Activated B cell treated with CpG ODN at 0.5 μM for 24 hours (primary cell): ENCODE measurements around the gene BAHCC1. TPM values are rescaled to one million over a fixed set of nuclear protein-coding genes. Genes with fewer than 3 reads are reported as not detected.

ENCODE experiments used
- ATAC-seq: fragments of 200-7000 bp; cut with Tn5 transposase; one replicate; pipeline ENCODE4 v1.10.0; 2021; ENCODE audit warnings: low read depth, mild to moderate bottlenecking, moderate library complexity
- CTCF ChIA-PET: fragments of 350-600 bp; sonication (Branson Sonifier 250); formaldehyde crosslinking; loops from one replicate; lab custom pipeline; 2021; ENCODE audit warnings: antibody characterized with exemption; lab: Charles Lee
- POLR2A ChIA-PET: fragments of 350-600 bp; sonication (Branson Sonifier 250); formaldehyde crosslinking; loops from one replicate; lab custom pipeline; 2021; ENCODE audit warnings: antibody characterized with exemption; lab: Charles Lee
- DNase-seq: peaks from one replicate; pipeline ENCODE4 v3.0.0; 2022
- H3K27ac Mint-ChIP-seq: one replicate; pipeline ENCODE4 v1.8.0; 2020; ENCODE audit warnings: mixed read lengths
- H3K27me3 Mint-ChIP-seq: one replicate; pipeline ENCODE4 v1.8.0; 2021; ENCODE audit warnings: mixed read lengths
- H3K36me3 Mint-ChIP-seq: one replicate; pipeline ENCODE4 v1.8.0; 2021; ENCODE audit warnings: low read depth, mixed read lengths
- H3K4me1 Mint-ChIP-seq: one replicate; pipeline ENCODE4 v1.8.0; 2021; ENCODE audit warnings: mixed read lengths
- H3K4me3 Mint-ChIP-seq: one replicate; pipeline ENCODE4 v1.8.0; 2020; ENCODE audit warnings: mild to moderate bottlenecking, mixed read lengths
- H3K9me3 Mint-ChIP-seq: one replicate; pipeline ENCODE4 v1.8.0; 2020; ENCODE audit warnings: mixed read lengths
- intact Hi-C: fragments of 100-400 bp; cut with micrococcal nuclease; formaldehyde crosslinking; loops from one replicate; pipeline ENCODE4 v1.15.1; 2024
- total RNA-seq: library from RNA; stranded (reverse); gene quantifications from 2 replicates; pipeline ENCODE4 v1.2.3, GENCODE V29; 2022
- TF ChIP-seq, protein P1 (sequence below): fragments of 200-600 bp; IDR thresholded peaks from one replicate; pipeline ENCODE4 v1.8.0; 2022; ENCODE audit warnings: antibody characterized with exemption, mild to moderate bottlenecking

The BAHCC1 gene
- total RNA-seq, 1 donor from 2014 or later: 0.13 TPM

DNA sequence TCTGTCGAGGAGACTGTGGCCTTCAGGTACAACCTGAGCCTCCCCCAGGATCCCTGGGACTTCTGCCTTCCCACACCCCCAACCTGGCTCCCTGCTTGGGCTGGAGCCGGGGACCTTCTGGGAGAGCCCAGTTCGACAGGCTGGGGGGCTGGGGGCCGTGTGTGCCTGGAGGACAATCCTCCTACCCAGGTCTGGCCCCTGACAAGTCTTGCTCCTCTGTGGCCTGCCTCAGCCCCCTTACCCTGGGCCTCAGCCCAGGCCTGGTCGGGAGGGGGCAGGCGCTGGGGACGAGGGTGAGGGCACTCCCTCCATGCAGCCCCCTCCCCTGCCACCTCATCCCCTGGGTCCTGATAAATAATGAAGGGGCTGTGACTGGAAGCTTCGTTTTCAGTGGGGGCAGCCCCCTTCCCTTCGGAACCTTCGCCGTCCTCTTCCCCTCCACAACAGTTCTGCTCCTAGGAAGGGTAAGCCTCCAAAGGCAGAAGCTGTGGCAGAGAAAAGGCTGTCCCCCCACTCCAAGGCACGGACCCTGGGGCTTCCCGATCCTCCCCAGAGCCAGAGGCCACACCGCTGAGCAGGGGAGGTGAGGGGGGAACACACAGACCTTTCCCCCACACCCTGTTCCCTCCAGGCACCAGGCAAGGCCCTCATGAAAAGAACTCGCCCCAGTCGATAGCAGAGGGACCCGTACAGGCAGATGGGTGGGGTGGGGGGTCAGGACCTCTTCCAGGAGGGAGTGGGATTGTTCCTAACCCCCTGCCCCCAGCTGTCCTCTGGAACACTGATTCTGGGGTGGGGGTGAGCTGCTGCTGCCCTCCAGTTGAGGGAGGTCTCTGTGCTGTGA is 5.0 kb upstream of the BAHCC1 start:
- Mint-ChIP-seq H3K27ac (no peak overlapping the region), H3K9me3 (no peaks in the 10 kb centered on the region), H3K27me3 (peaks cover 51% of the 10 kb centered on the region), H3K4me1 (peaks cover 11% of the 10 kb centered on the region), H3K4me3 (no peak overlapping the region), H3K36me3 (no peaks in the 10 kb centered on the region)
- ChIA-PET CTCF (no interaction called here), POLR2A (no interaction called here)
- TF ChIP-seq, protein P1, sequence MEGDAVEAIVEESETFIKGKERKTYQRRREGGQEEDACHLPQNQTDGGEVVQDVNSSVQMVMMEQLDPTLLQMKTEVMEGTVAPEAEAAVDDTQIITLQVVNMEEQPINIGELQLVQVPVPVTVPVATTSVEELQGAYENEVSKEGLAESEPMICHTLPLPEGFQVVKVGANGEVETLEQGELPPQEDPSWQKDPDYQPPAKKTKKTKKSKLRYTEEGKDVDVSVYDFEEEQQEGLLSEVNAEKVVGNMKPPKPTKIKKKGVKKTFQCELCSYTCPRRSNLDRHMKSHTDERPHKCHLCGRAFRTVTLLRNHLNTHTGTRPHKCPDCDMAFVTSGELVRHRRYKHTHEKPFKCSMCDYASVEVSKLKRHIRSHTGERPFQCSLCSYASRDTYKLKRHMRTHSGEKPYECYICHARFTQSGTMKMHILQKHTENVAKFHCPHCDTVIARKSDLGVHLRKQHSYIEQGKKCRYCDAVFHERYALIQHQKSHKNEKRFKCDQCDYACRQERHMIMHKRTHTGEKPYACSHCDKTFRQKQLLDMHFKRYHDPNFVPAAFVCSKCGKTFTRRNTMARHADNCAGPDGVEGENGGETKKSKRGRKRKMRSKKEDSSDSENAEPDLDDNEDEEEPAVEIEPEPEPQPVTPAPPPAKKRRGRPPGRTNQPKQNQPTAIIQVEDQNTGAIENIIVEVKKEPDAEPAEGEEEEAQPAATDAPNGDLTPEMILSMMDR: no peak
- intact Hi-C loops: no loop called here
- no peak for DNase-seq
- no peak for ATAC-seq

DNA sequence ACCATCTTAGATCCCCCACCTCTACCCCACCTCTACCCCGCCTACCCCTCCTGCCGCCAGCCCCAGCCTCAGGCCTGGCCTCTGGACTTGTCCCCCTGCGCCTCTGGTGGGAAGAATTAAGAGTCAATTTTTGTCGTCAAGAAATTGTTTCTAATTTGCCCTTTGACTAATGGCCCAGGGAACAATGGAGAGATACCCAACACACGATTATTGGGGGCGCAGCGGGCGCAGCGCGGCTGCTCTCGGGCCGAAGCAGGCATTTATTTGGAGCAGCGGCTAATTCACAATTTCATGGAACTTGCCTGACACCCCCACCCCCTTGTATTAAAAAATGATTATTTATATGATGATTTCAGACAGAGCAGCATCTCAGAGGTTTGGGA is 4.4 kb upstream of the BAHCC1 start:
- Mint-ChIP-seq H3K4me1 (peaks cover 12% of the 10 kb centered on the region), H3K27me3 (peaks cover 46% of the 10 kb centered on the region), H3K4me3 (no peak overlapping the region), H3K9me3 (no peaks in the 10 kb centered on the region), H3K27ac (no peak overlapping the region), H3K36me3 (no peaks in the 10 kb centered on the region)
- CTCF ChIA-PET: no interaction called here
- TF ChIP-seq, protein P1: no peak
- POLR2A ChIA-PET: no interaction called here
- DNase-seq (no peak), ATAC-seq (no peak)
- intact Hi-C loops: no loop called here

DNA sequence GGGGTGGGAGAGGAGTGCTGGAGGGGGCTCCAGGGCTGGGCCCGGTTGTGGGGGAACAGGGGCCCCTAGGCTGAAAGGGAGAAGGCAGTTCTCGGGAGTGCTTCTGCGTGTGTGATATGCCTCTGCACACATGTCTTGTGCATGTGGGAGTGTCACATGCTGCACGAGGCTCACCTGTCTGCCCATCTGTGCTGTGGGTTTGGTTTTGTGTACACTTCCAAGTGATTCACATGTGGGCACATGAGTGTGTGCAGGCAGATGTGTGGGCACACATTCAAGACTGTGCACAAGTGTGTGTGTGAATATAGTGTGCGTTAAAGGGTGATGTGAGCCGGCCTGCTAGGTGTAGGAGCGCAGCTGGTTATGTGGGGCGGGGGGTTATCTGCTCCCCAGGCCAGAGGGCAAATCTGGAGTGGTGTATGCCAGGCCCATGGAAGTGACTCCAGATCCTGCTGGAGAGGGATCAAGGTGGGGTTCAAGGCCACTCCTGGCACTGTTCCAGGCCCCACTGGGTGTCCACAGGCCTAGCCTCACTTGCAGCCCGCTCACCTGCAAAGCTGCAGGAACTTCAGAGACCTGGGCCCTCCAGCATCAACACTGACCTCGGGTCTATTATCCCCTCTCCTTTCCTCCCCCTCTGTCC is 3.8 kb upstream of the BAHCC1 start:
- H3K9me3 Mint-ChIP-seq: no peaks in the 10 kb centered on the region
- no peak overlapping the region for H3K27ac Mint-ChIP-seq
- no peaks in the 10 kb centered on the region for H3K36me3 Mint-ChIP-seq
- TF ChIP-seq, protein P1: no peak
- DNase-seq: no peak
- H3K4me3 Mint-ChIP-seq: no peak overlapping the region
- intact Hi-C loops: no loop called here
- ChIA-PET POLR2A (no interaction called here), CTCF (no interaction called here)
- peaks cover 44% of the 10 kb centered on the region for H3K27me3 Mint-ChIP-seq
- no peak for ATAC-seq
- peaks cover 12% of the 10 kb centered on the region for H3K4me1 Mint-ChIP-seq

DNA sequence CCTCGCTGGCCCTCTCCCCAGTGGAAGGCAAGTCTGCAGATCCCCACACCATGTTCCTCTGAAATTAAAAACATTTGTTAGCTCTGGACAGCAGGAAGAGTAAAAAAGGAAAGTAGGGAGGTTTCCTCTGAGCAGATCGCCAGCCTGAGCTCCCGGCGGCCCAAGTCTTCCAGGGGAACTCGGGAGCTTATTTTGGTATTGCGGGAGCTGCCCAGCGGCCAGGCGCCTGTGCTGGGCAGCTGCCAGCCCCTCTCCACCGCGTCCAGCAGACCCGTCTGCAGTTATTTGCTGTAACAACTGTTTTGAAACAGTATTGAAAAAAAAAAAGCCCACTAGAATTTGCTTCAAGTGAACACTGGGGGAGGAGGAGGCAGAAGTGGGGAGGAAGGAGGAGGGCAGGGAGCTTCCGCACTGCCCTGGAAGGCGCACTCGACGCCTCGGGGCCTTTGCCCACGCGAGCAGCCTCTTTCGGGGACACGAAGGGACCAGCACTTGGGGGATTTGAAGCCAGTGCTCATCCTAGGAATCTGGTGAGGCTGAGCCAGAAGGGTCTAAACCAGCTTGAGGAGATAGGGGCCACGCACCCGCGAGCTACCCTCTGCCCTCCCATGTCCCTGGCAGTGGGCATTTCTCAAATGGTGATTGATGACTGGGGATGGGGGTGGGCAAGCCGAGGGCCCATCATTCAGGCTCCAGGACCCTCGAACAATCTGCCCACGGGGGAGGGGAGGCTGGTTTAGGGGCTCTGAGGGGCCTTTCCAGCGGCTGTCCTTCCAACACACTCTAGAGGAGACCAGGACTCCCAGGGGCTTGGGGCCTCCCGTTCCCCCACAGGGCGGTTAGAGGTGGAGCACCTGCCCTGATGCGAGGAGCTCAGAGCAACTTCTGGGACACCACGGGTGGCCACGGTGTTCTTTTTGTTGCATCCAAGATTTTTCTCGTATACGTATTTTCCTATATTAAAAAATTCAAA is 3.0 kb upstream of the BAHCC1 start:
- POLR2A ChIA-PET: interaction anchor here (0.5 kb wide), 1 partner anchor 84 kb away, joined by 3 read pairs; no protein-coding TSS in a partner anchor
- no peak for ATAC-seq
- TF ChIP-seq, protein P1: no peak
- DNase-seq: no peak
- intact Hi-C loops: no loop called here
- no peak overlapping the region for H3K4me3 Mint-ChIP-seq
- no peaks in the 10 kb centered on the region for H3K36me3 Mint-ChIP-seq
- CTCF ChIA-PET: no interaction called here
- peaks cover 44% of the 10 kb centered on the region for H3K27me3 Mint-ChIP-seq
- H3K4me1 Mint-ChIP-seq: peaks cover 15% of the 10 kb centered on the region
- H3K9me3 Mint-ChIP-seq: no peaks in the 10 kb centered on the region
- H3K27ac Mint-ChIP-seq: no peak overlapping the region
